ENCODE results near the gene CARD11. TPM values are rescaled to one million over a fixed set of nuclear protein-coding genes. Genes with fewer than 3 reads are reported as not detected.
A peak's percentile ranks its signal among the peaks of the same experiment; 100 is the strongest.

Gene CARD11
- total and polyA plus RNA-seq, 10 donors = 30.3 to 72.6 (median 48.8) TPM

DNA sequence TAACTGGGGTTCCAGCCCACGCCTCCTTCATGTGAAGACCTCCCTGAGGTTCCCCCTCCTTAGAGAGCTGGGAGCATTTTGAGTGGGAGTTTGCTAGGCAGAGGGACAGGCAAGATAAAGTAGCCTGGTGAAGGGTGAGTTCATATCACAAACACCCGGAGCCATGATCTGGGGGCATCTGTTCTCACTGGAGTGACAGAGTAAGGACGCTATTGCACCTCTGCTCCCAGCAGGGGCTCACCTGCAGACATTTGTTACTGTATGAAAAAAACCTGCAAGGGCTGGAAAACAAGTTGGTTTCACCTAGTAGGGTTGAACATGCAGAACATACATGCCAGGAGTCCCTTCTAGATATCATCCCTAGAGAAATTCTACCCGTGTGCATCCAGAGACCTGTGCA, 88.4 kb downstream of the CARD11 start:
- peaks cover 0 to 85% (median 38%) of the 10 kb centered on the region in 6 donors for H3K4me1 ChIP-seq

DNA sequence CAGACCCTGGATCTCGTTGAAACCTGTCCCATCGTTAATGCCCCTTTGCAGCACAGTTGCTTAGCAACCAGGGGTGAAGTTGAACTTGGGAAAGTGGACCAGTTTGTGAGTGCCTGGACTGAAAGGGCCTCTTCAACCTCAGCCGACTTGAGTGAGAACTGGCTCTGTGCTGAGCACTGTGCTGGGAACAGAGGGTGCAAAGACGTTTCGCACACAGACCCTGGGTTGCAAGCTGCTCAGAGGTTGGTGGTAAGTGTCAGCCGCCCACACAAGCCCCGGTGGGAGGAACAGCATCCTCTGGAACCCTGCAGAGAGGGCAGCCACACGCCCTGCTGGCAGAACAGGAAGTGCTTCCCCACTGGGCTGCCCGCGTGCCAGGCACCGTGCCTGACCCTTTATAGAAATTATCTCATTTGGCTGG, 89.2 kb downstream of the CARD11 start:
- 39 to 52% (median 43%) methylated on average over 6 to 11 of the region's 11 CpGs for WGBS, 5 donors
- peaks cover 0 to 85% (median 41%) of the 10 kb centered on the region in 6 donors for H3K4me1 ChIP-seq
- intact Hi-C loops (cut with DNase I; ENCODE audit: low total_unique reads) = no loop called here
- peak; percentile 86 for DNase-seq
- TF ChIP-seq, protein P1, sequence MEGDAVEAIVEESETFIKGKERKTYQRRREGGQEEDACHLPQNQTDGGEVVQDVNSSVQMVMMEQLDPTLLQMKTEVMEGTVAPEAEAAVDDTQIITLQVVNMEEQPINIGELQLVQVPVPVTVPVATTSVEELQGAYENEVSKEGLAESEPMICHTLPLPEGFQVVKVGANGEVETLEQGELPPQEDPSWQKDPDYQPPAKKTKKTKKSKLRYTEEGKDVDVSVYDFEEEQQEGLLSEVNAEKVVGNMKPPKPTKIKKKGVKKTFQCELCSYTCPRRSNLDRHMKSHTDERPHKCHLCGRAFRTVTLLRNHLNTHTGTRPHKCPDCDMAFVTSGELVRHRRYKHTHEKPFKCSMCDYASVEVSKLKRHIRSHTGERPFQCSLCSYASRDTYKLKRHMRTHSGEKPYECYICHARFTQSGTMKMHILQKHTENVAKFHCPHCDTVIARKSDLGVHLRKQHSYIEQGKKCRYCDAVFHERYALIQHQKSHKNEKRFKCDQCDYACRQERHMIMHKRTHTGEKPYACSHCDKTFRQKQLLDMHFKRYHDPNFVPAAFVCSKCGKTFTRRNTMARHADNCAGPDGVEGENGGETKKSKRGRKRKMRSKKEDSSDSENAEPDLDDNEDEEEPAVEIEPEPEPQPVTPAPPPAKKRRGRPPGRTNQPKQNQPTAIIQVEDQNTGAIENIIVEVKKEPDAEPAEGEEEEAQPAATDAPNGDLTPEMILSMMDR (IDR thresholded peaks at IDR 0.05 in 8 of 11, conservative IDR thresholded peaks at IDR 0.05 in 3 of 11) = no peak
- peak; percentile 40 to 71 (median 63) for TF ChIP-seq POLR2AphosphoS5 (IDR thresholded peaks at IDR 0.05)
- TF ChIP-seq POLR2A (IDR thresholded peaks at IDR 0.05) = no peak
- H3K27ac ChIP-seq = peak overlapping the region in 5 of 8 donors; percentile 13 to 63 (median 44)
- H3K9me3 ChIP-seq = peaks cover 0 to 2% (median 0%) of the 10 kb centered on the region in 8 donors
- H3K36me3 ChIP-seq = peaks cover 0 to 55% (median 12%) of the 10 kb centered on the region in 6 donors
- H3K27me3 ChIP-seq (replicated peaks in 1 of 7) = no peaks in the 10 kb centered on the region
- no peak overlapping the region for H3K4me3 ChIP-seq

More for the DNA sequence above, 88.4 kb downstream of the CARD11 start:
- 84 to 98% (median 86%) methylated on average over 4 of the region's 4 CpGs for WGBS, 5 donors
- Histone ChIP-seq H3K36me3 (peaks cover 0 to 59% (median 12%) of the 10 kb centered on the region in 6 donors), H3K4me3 (no peak overlapping the region), H3K27ac (peak overlapping the region in 4 of 8 donors; percentile 37 to 63 (median 48)), H3K9me3 (no peaks in the 10 kb centered on the region), H3K27me3 (replicated peaks in 1 of 7) (no peaks in the 10 kb centered on the region)
- no peak for TF ChIP-seq POLR2AphosphoS5 (IDR thresholded peaks at IDR 0.05)
- TF ChIP-seq, protein P1 (IDR thresholded peaks at IDR 0.05 in 8 of 11, conservative IDR thresholded peaks at IDR 0.05 in 3 of 11) = no peak
- intact Hi-C loops (cut with DNase I; ENCODE audit: low total_unique reads) = no loop called here
- DNase-seq = no peak

DNA sequence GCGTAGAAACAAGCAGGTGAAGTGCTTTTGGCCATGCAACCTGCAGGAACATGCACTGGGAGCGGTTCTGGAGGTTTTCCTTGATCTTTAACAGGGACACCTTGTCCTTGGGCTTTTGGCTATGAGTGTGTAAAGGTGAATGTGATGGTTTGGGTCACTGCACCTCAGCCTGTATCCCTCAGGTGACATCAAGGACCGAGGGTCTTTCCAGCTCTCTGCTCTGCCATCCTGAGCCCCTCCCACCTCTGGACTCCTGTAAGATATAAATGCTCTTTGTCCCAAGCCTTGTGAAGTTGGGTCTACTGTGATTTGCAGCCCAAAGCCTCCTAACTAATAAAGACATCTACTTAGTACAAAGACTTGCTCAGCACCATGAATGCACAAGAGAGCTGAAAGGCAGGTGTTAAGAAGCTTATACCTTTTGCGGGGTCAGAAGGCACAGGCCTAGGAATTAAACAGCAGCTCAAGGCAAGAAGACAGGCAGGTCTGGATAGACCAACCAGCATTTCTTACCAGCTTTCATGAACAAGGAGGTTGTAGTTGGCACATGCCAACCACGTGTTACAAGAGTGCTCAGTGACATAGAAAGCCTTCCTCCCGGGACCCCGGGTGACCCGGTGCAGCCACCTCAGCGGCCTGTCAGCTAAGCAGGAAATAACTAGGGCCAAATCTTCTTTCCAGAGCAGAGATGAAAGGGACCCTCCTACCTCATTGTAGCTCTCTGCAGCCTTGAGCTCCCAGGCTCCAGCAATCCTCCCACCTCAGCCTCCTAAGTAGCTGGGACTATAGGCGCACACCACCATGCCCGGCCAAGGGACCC, 89.9 kb downstream of the CARD11 start:
- DNase-seq = no peak
- peaks cover 0 to 52% (median 12%) of the 10 kb centered on the region in 6 donors for H3K36me3 ChIP-seq
- 66 to 81% (median 72%) methylated on average over 8 to 11 of the region's 11 CpGs for WGBS, 5 donors
- H3K27me3 ChIP-seq (replicated peaks in 1 of 7) = no peaks in the 10 kb centered on the region
- no peak overlapping the region for H3K4me3 ChIP-seq
- TF ChIP-seq POLR2A (IDR thresholded peaks at IDR 0.05) = no peak
- intact Hi-C loops (cut with DNase I; ENCODE audit: low total_unique reads) = no loop called here
- peaks cover 0 to 85% (median 43%) of the 10 kb centered on the region in 6 donors for H3K4me1 ChIP-seq
- peak overlapping the region in 6 of 8 donors; percentile 13 to 63 (median 42) for H3K27ac ChIP-seq
- H3K9me3 ChIP-seq = peaks cover 0 to 4% (median 0%) of the 10 kb centered on the region in 8 donors

DNA sequence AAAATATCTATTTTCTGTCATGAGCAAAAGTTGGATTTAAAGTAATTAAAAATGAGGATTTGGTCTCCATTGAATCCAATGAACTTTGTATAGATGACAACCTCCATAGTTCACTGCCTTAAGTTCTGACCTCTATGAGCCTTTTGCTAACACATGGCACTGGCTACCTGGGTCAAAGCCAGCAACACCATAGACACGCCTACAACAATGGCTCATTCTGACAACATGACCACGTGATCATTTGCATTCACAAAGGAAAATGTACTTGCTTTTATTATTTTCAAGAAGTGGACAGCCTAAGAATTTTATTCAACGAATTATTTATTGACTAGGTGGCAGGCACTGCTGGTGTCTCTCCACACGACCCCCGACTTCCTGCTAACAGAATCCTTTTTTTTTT, 90.6 kb downstream of the CARD11 start:
- WGBS, 5 donors = 68 to 73% (median 70%) methylated on average over 5 of the region's 5 CpGs
- Histone ChIP-seq H3K9me3 (peaks cover 0 to 4% (median 0%) of the 10 kb centered on the region in 8 donors), H3K4me1 (peaks cover 0 to 89% (median 43%) of the 10 kb centered on the region in 6 donors), H3K27me3 (replicated peaks in 1 of 7) (no peaks in the 10 kb centered on the region), H3K27ac (peak overlapping the region in 3 of 8 donors; percentile 44 to 63 (median 52)), H3K36me3 (peaks cover 0 to 45% (median 8%) of the 10 kb centered on the region in 6 donors), H3K4me3 (no peak overlapping the region)
- no peak for DNase-seq
- TF ChIP-seq, protein P1 (IDR thresholded peaks at IDR 0.05 in 8 of 11, conservative IDR thresholded peaks at IDR 0.05 in 3 of 11) = no peak
- TF ChIP-seq POLR2AphosphoS5 (IDR thresholded peaks at IDR 0.05) (no peak), POLR2A (IDR thresholded peaks at IDR 0.05) (no peak)
- intact Hi-C loops (cut with DNase I; ENCODE audit: low total_unique reads) = no loop called here

Data from spleen (tissue), 11 donors.